ENCODE results near the gene CTDP1.

DNA sequence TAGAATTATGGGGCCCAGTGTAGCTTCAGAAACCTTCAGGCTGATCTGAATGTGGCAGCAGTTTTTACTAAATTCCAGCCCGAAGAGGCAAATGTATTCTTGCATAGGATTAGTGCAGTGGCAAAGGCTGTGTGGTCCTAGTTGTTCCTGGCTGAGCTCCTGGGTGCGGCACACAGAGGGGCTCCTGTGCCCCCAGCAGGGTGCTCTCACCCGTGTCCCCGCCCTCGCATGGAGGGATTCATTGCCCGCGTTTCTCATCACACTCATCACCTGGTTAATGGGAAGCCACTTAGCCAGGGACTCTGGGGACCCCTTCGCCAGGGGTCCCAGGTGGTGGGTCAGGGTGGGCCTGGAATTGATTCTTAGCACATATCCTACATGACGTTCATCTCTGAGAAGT, 122.0 kb downstream of the CTDP1 start:
- TF ChIP-seq, protein P1, sequence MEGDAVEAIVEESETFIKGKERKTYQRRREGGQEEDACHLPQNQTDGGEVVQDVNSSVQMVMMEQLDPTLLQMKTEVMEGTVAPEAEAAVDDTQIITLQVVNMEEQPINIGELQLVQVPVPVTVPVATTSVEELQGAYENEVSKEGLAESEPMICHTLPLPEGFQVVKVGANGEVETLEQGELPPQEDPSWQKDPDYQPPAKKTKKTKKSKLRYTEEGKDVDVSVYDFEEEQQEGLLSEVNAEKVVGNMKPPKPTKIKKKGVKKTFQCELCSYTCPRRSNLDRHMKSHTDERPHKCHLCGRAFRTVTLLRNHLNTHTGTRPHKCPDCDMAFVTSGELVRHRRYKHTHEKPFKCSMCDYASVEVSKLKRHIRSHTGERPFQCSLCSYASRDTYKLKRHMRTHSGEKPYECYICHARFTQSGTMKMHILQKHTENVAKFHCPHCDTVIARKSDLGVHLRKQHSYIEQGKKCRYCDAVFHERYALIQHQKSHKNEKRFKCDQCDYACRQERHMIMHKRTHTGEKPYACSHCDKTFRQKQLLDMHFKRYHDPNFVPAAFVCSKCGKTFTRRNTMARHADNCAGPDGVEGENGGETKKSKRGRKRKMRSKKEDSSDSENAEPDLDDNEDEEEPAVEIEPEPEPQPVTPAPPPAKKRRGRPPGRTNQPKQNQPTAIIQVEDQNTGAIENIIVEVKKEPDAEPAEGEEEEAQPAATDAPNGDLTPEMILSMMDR (conservative IDR thresholded peaks at IDR 0.05; ENCODE audit: low read length) = no peak
- TF ChIP-seq EZH2phosphoT487 (IDR thresholded peaks at IDR 0.05; ENCODE audit: borderline replicate concordance, low read depth, low read length) = no peak
